ENCODE measurements around the gene MAGI2.
"Not testable (repeated sequence)": the region's sequence is repeated elsewhere in the genome, so short reads cannot be mapped to it uniquely, and the experiment has no call there.

MAGI2 gene

GRCh38 chr7:78329001-78329655, 1124.3 kb downstream of the MAGI2 start:
- in situ Hi-C loops (cut with HindIII; ENCODE audit: low sequenced_read_pairs): no loop called here

GRCh38 chr7:78327718-78328117, 1125.7 kb downstream of the MAGI2 start:
- in situ Hi-C loops (cut with HindIII; ENCODE audit: low sequenced_read_pairs): no loop called here

GRCh38 chr7:78326876-78327275, 1126.6 kb downstream of the MAGI2 start:
- in situ Hi-C loops (cut with HindIII; ENCODE audit: low sequenced_read_pairs): no loop called here

GRCh38 chr7:78326189-78326588, 1127.3 kb downstream of the MAGI2 start:
- in situ Hi-C loops (cut with HindIII; ENCODE audit: low sequenced_read_pairs): no loop called here

GRCh38 chr7:78323118-78323517, 1130.3 kb downstream of the MAGI2 start:
- in situ Hi-C loops (cut with HindIII; ENCODE audit: low sequenced_read_pairs): no loop called here

- in situ Hi-C loops (cut with HindIII; ENCODE audit: low sequenced_read_pairs): not testable (repeated sequence)
These were observed 1131.2 kb downstream of the MAGI2 start for GRCh38 chr7:78322231-78322630.

GRCh38 chr7:78317371-78317770, 1136.1 kb downstream of the MAGI2 start:
- in situ Hi-C loops (cut with HindIII; ENCODE audit: low sequenced_read_pairs): no loop called here

- in situ Hi-C loops (cut with HindIII; ENCODE audit: low sequenced_read_pairs): no loop called here
These were observed 1137.4 kb downstream of the MAGI2 start for GRCh38 chr7:78316110-78316509.

- in situ Hi-C loops (cut with HindIII; ENCODE audit: low sequenced_read_pairs): no loop called here
These were observed 1138.3 kb downstream of the MAGI2 start for GRCh38 chr7:78315119-78315518.

GRCh38 chr7:78311181-78311580, 1142.3 kb downstream of the MAGI2 start:
- in situ Hi-C loops (cut with HindIII; ENCODE audit: low sequenced_read_pairs): no loop called here

GRCh38 chr7:78307892-78308291, 1145.6 kb downstream of the MAGI2 start:
- in situ Hi-C loops (cut with HindIII; ENCODE audit: low sequenced_read_pairs): no loop called here

- in situ Hi-C loops (cut with HindIII; ENCODE audit: low sequenced_read_pairs): no loop called here
These were observed 1146.8 kb downstream of the MAGI2 start for GRCh38 chr7:78306634-78307033.

GRCh38 chr7:78301407-78301806, 1152.1 kb downstream of the MAGI2 start:
- in situ Hi-C loops (cut with HindIII; ENCODE audit: low sequenced_read_pairs): no loop called here

- in situ Hi-C loops (cut with HindIII; ENCODE audit: low sequenced_read_pairs): no loop called here
These were observed 1154.4 kb downstream of the MAGI2 start for GRCh38 chr7:78299088-78299487.

GRCh38 chr7:78296644-78297371, 1156.7 kb downstream of the MAGI2 start:
- in situ Hi-C loops (cut with HindIII; ENCODE audit: low sequenced_read_pairs): no loop called here

- in situ Hi-C loops (cut with HindIII; ENCODE audit: low sequenced_read_pairs): no loop called here
These were observed 1157.3 kb downstream of the MAGI2 start for GRCh38 chr7:78296046-78296597.

- in situ Hi-C loops (cut with HindIII; ENCODE audit: low sequenced_read_pairs): not testable (repeated sequence)
These were observed 1164.0 kb downstream of the MAGI2 start for GRCh38 chr7:78289471-78289870.

- in situ Hi-C loops (cut with HindIII; ENCODE audit: low sequenced_read_pairs): no loop called here
These were observed 1168.5 kb downstream of the MAGI2 start for GRCh38 chr7:78284945-78285344.

- in situ Hi-C loops (cut with HindIII; ENCODE audit: low sequenced_read_pairs): no loop called here
These were observed 1173.2 kb downstream of the MAGI2 start for GRCh38 chr7:78280276-78280675.

GRCh38 chr7:78279457-78279856, 1174.0 kb downstream of the MAGI2 start:
- in situ Hi-C loops (cut with HindIII; ENCODE audit: low sequenced_read_pairs): no loop called here

- in situ Hi-C loops (cut with HindIII; ENCODE audit: low sequenced_read_pairs): no loop called here
These were observed 1174.4 kb downstream of the MAGI2 start for GRCh38 chr7:78279032-78279431.

- in situ Hi-C loops (cut with HindIII; ENCODE audit: low sequenced_read_pairs): no loop called here
These were observed 1186.3 kb downstream of the MAGI2 start for GRCh38 chr7:78267141-78267540.
